GM12873 (cell line): ENCODE results near the gene RBM15.

Experiments
- CTCF ChIP-seq: IDR thresholded peaks from 2 replicates; pipeline ENCODE4 v1.5.1; 2012; ENCODE audit warnings: low read depth, mild to moderate bottlenecking, moderate library complexity, low read length, control low read depth; ENCODE audit not compliant: insufficient read depth; ENCODE audit errors: missing control alignments

The RBM15 gene

GRCh38 chr1:110338886-110339406 lies at the start of gene RBM15:
TSS of gene RBM15 (plus strand) at chr1:110339377. CDS start at chr1:110339406, 29 bp downstream.
- no peak for TF ChIP-seq CTCF

- TF ChIP-seq CTCF: no peak
These were observed 47.7 kb upstream of the RBM15 start for GRCh38 chr1:110291241-110292030.

DNA sequence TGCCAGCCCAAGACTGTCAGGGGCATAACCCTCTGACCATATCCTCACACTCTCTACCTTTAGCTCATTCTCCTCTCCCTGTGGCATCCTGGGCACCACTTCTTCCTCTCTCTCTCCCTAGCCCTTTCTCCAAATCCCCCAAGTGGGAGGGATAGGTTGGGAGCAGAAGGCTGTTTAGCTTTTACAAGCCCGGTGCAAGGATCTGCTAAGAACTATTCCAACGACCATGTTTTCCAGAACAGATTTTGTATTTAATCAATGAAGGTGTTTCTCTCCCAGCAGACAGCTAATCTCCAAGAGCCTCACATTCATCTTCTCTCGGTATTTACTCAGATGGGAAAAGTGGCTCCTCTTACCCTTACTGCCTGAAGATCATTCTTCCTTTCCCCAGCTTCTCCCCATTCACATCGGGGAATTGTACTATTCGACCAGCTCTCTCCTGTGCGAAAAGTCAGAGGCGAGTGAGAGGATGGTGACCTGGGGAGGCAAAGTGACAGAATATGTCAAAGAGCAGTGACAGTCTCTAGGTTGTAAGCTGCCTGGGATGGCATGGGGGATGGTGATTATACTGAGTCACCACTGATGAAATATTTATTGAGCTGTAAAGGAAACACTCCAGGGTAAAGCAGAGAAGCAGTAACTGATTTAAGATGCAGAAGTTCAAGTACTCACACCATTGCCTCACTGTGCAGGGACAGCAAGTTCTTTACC lies 47.0 kb upstream of the RBM15 start:
- no peak for TF ChIP-seq CTCF

GRCh38 chr1:110293601-110294104 lies 45.5 kb upstream of the RBM15 start:
- TF ChIP-seq CTCF: no peak

GRCh38 chr1:110294308-110294707 lies 44.9 kb upstream of the RBM15 start:
- TF ChIP-seq CTCF: no peak

DNA sequence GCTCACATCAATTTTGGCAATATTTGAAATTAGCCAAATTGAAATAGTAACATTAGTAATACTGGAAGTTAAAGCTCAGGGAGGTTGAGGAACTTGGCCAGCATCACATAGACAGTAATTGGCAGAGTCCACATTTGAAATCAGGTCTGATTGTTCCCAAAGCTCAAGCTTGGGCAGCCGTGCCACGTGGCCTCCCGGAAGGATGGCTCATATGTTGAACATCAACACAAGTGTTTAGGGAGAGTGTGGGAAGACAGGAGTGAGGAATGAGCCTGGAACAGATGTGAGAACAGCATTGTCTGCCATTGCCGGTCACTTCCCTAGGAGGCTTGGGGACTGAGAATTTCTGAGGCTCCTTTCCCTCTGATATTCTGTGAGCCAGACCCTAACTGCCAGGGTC lies 40.2 kb upstream of the RBM15 start:
- TF ChIP-seq CTCF: no peak
